Activated CD4-positive, alpha-beta T cell treated with anti-CD3 and anti-CD28 coated beads for 24 hours (primary cell): ENCODE measurements around the gene MRTFA.
"Not testable (repeated sequence)": the region's sequence is repeated elsewhere in the genome, so short reads cannot be mapped to it uniquely, and the experiment has no call there.

Source experiments
- DNase-seq, 2 donors: peaks; one replicate each; pipeline ENCODE4 v3.0.0-alpha.2; 2020; ENCODE audit warnings: low read depth in 2 of 2

MRTFA gene

DNA sequence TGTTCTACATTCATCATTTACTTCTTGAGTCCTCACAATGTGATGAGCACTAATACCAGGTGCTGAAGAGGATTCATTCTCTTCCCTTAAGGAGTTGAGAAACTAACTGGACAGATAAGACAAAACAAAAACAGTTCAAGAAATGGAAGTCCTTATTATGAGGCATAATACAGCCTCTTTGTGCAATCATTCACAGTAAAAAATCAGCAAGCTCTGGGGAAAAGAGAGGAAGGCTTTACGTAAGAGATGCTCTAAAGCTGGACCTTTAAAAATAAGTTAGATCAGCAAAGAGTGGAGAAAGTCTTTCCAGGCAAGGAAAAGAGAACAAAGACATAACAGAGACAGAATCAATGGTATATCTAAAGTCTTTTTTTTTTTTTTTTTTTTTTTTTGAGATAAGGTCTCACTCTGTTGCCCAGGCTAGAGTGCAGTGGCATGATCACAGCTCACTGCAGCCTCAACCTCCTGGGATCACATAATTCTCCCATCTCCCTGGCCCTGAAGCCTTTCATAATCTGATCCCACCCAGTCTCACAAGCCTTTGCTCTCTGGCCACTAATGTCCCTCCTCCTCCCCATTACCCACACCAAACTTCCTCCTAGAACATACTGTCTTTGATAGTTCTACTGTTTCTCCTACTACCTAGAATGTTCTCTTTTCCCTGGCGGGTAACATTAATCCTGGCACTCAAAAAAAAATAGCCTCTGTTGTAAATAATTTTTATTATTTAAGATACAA, 40.9 kb downstream of the MRTFA start:
- DNase-seq = no peak

DNA sequence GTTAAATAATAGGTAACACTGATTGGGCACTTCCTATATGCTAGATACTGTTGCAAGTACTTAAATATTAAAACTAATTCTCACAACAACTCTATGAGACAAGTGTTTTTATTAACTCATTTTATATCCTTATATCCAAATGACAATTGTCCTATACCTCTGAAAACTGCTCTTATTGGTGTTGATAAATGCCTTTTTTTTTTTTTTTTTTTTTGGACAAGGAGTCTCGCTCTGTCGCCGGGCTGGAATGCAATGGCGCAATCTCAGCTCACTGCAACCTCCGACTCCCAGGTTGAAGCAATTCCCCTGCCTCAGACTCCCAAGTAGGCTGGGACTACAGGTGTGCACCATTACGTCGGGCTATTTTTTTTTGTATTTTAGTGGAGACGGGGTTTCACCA, 41.6 kb downstream of the MRTFA start:
- DNase-seq = no peak

DNA sequence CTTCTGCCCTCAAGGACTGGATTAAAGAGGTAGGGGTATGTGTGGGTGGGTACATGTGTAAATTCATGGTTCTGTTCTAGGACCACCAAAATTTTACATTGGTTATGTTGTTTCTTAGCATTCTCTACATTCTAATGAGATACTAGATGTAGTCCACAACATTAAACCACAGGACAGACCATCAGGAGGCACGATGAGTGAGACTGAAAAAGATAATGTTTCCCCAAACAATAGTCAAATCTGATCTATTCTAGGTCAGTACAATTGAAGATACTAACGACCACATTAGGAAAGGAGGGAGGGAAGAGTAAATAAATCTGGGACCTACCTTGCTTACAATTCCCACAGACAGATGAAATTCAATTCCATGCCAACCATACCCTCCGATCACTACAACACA, 42.2 kb downstream of the MRTFA start:
- no peak for DNase-seq

DNA sequence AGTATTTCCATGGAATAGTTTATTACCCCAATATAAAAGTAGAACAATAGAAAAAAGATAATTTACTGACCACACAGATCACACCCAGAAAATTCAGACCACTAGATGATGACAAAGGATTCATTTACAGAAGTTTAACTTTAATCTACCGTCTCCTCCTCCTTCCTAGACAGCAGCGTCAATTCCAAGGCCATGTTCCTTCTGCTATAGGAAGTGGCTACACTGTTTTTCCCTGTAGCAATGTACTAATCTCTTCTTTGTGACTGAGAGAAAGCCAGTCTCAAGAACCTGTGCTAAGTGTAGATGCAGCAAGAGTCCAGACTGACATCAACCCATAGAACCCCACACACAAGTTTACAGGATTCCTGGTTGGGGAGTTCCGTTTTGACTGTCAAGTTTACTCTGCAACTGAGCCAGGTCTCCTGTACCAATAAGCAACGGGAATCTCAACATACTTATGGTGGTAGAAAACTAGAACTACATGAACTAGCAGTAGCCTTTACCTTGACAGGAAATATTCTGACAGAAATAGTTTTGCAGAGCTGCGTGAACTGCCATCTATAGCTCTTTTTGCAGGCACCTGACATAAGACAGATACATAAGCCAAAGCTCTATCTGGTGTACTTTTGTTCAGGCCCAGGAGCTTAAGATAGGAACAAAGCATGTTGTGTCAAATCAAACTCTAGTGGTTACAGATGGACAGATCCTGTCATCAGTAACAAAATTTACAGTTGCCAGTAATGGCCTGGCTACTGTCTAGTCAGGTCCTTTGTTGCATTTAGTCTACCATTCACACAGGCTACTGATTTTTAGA, 42.9 kb downstream of the MRTFA start:
- no peak for DNase-seq

DNA sequence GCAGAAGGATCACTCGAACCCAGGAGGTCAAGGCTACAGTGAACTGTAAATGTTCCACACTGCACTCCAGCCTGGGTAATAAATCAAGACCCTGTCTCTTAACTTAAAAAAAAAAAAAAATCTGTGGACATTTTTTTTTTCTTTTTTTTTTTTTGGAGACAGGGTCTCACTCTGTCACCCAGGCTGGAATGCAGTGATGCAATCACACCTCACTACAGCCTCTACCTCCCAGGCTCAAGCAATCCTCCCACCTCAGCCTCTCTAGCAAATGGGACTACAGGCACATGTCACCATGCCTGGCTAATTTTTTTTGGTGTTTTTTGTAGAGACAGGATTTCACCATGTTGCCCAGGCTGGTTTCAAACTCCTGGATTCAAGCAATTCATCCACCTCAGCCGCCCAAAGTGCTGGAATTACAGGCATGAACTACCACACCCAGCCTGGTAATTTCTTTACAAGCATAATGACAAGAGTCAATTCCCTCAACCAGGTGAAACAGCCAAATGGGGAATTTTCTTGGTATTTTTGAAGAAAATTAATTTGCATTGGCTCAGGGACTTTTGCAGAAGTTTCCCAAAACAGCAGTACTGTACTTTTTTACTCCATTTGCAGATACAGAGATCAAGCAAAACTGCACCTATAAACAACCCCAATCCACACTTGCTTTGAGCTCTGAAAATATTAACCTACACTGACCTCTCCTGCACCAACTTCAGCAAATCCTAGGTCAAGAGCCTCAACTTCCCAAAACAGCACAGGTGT, 44.0 kb downstream of the MRTFA start:
- DNase-seq = no peak

DNA sequence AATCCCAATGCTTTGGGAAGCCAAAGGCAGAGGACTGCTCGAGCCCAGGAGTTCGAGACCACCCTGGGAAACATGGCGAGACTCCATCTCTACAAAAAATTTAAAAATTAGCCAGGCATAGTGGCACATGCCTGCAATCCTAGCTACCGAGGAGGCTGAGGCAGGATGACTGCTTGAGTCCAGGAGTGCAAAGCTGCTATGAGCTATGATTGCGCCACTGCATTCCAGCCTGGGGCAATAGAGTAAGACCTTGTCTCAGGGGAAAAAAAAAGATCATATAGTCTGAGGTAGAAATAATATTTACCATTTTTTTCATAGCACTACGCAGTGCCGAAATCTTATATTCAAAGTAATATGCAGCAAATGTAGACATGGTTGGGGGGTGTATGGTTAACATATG, 47.8 kb downstream of the MRTFA start:
- DNase-seq = no peak

DNA sequence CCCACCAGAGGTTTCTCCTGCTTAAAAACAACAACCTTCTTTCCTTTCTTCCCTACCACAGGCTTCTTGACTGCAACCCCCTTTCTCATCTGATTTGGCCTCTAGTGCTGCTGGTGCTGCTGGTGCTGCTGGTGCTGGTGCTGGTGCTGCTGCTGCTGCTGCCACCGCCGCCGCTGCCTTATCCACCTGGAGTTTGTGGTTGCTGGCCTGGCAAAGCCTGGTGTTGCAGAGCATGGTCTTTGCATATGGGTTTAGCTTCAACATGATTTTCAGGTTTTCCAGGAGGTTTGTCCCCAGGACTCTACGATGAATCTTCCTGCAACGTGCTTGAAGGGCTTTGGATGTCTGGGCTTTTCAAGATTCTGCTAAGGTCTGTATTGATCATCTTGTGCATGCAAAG, 49.7 kb downstream of the MRTFA start:
- no peak for DNase-seq

DNA sequence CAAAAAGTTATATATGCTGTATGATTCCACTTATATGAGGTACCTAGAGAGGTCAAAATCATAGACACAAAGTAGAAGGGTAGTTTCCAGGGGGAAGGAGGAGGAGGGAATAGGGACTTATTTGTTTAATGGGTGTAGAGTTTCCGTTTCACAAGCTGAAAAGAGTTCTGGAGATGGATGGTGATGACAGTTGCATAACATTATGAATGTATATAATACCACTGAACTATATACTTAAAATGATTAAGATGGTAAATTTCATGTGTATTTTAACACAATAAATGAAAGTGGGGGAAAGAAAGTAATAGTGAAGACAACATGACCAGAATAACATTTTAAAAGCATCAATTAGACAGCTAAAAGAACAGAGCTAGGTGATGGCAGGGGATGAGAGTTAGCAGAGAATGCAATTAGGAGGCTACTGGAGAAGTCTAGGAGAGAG, 51.2 kb downstream of the MRTFA start:
- no peak for DNase-seq

DNA sequence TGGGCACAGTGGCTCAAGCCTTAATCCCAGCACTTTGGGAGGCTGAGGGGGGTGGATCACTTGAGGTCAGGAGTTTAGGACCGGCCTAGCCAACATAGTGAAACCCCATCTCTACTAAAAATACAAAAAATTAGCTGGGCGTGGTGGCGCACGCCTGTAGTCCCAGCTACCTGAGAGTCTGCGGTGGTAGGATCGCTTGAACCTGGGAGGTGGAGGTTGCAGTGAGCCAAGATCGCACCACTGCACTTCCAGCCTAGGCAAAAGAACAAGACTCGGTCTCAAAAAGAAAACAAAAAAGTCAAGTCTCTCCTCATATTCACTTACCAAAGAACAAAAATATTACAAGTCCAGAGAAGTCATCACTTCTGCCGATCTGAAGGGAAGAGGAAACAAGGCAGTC, 51.8 kb downstream of the MRTFA start:
- DNase-seq = not testable (repeated sequence)

DNA sequence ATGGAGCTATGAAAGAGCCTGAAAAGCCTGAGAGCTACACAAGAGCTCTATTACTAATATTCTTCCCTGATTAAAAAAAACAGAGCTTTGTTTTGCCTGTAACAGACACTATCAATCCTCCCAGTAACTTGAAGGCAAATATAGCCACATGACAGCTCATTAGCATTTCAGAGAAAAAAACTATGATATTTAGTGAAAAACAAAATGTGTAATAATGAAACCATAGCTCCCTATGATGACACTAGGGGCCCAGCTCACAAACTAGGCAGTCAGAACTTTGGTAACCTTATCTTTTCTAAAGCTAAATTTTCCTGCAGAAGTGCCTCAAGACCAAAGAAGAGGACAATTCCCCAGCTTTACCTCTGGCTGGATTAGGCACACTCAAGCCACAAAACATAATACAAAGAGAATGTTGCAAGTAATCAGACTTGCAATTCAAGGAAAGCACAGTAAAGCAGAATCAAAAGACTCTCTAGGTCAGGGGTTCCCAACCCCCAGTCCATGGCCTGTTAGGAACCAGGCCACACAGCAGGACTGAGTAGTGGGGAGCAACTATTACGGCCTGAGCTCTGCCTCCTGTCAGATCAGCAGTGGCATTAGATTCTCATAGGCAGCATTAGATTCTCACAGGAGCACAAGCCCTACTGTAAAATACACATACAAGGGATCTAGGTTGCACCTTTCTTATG, 53.3 kb downstream of the MRTFA start:
- no peak for DNase-seq

DNA sequence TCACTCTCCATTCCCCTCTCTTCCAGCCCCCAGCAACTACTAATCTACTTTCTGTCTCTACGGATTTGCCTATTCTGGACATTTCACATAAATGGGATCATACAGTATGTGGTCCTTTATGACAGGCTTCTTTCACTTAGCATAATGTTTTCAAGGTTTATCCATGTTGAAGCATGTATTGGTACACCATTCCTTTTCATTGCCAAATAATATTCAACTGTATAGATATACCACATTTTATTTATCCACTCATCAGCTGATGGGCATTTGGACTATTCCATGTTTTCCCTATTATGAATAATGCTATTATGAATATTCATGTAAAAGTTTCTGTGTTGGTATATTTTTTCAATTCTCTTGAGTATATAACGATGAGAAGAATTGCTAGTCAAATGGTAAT, 54.5 kb downstream of the MRTFA start:
- DNase-seq = no peak

DNA sequence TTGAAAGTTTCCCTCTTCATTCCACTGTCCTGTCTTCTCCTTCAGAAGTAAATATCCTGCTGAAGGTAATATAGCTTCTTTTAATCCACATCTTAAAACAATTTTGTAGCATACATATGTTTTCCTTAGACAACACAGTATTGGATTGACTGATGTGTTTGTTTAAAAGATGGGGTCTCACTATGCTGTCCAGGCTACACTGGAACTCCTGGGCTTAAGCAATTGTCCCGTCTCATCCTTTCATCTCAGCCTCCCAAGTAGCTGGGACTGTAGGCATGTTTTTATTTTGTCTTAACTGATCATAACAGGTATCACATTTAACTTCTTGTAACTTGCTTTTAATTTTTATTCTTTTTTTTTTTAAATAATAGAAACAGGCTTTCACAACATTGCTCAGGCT, 55.9 kb downstream of the MRTFA start:
- DNase-seq = no peak

DNA sequence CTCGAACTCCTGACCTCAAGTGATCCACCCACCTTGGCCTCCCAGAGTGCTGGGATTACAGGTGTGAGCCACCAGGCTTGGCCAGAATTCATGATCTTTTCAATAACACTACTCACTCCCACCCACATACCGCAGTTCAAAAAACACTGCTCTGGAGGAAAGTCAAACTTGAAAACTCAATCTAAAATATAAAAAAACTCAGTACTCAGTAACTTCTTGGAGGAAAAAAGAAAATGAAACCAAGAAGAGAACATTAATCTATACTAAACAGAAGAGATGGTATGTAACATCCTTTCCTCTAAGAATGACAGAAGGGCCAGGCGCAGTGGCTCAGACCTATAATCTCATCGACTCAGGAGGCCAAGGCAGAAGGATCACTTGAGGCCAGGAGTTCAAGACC, 58.3 kb downstream of the MRTFA start:
- DNase-seq = peak in 1 of 2 donors; percentile 7

DNA sequence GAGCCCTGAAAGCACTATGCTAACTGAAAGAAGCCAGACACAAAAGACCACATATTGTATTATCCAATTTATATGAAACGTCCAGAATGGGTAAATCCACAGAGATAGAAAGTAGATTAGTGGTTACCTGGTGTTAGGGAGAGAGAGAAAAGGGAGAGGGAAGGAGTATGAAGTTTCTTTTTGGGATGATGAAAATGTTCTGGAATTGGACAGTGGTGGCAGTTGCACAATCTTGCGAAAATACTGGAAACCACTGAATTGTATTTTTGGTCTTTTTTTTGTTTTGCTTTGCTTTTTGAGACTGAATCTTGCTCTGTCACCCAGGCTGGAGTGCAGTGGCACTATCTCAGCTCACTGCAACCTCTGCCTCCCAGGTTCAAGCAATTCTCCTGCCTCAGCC, 63.5 kb downstream of the MRTFA start:
- DNase-seq = no peak

DNA sequence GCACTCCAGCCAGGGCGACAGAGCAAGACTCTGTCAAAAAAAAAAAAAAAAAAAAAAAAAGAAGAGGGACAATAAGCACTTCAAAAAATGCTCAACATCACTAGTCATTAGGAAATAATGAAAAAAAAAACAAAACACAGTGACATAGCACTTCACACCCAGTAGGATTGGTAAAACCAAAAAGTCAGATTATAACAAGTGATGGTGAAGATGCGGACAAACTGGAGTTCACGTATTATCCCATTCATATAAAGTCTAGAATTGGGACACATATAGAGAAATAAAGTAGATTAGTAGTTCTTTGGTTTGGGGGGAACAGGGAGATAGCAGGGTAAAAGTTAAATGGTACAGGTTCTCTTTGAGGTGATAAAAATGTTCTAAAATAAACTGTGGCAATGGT, 64.6 kb downstream of the MRTFA start:
- DNase-seq = no peak

DNA sequence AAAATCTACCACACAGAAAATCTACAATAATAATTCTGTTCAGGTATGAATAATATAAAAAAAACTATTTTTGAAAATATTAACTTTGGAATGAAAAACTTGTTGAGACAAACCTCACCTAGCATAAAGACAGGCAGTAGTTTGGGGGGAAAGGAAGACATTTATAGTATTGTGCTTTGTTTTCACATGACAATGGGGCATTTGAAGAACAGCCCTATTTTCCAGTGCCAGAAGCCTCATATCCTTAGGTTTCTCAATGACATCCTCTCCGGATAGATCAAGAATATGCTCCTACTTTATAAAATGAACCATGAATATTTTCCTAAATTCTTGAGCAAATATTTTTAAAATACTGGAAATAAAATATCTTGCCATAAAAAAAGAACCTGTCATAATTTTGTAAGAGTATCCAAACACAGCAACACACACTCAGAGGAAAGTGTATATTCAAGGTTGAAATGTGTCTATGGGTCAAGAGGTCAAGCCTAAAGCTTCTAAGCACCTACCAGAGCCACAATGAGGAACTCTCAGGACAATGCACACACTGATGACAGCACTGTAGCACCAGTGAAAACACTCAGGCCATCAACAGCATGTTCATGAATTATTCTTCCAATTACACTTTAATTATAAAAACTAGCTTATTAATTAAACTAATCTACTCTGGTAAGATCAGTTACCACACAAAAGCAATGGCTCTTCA, 68.7 kb downstream of the MRTFA start:
- no peak for DNase-seq

DNA sequence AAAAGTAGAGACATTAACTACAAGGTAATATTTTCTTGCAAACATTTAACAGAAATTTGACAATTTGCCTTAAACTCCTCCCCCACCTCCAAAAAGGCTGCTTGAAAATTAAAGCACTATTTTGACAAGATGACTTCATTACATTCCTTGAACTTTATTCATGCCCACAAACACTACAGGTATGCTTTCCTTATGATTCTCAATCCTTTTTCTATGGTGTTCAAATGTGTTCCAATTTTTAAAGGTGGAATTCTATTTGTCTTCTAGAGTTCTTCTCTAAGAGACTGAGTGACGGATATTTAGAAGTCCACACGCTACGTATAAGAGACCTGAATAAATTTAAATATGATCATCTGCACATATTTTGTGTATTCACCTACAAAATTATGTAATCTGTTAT, 69.4 kb downstream of the MRTFA start:
- no peak for DNase-seq

DNA sequence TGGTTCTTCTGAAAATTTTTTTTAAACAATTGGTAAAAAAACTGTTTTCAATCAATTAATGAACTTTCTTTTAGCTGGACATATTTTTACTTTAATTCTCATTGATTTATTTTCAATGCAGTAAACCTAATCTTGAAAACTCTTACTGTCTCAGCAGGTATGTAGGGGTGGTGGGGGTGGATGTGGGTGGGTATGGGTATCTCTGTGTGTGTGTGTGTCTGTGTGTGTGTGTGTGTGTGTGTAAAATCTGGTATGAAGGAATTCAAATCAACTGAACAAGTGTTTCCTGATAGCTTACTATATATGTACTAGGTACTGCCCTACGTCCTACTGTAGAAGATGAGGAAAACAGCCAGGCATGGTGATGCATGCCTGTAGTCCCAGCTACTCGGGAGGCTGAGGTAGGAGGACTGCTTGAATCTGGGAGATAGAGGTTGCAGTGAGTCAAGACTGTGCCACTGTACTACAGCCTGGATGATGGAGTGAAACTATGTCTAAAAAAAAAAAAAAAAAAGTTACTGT, 75.5 kb downstream of the MRTFA start:
- no peak for DNase-seq

DNA sequence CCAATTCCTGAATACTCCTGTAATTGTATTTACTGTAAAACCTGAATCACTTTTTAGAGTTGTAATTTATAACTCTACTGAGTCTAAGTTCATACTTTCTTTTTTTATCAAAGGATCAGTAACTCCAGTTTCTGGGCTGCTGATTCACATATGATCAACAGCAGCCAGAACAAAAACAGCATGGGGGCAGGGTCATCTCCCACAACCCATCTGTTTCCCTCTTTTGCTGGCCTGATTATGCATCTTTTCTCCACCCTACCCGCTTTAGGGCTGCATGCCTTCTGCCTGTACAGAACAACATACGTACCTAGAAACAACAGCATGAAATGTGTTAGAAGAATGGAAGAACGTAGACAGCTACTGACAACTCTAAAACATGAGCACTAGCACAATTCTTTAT, 76.0 kb downstream of the MRTFA start:
- no peak for DNase-seq

DNA sequence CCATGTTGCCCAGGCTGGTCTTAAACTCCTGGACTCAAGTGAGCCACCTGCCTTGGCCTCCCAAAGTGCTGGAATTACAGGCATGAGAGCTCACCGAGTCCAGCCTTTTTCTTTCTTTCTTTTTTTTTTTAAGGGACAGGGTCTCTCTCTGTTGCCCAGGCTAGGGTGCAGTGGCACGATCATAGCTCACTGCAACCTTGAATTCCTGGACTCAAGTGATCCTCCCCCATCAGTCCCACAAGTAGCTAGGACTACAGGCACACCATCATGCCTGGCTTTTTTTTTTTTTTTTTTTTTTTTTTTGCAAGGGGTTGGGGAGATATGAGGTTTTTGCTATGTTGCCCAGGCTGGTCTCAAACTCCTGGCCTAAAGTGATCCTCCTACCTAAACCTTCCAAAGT, 78.5 kb downstream of the MRTFA start:
- no peak for DNase-seq

DNA sequence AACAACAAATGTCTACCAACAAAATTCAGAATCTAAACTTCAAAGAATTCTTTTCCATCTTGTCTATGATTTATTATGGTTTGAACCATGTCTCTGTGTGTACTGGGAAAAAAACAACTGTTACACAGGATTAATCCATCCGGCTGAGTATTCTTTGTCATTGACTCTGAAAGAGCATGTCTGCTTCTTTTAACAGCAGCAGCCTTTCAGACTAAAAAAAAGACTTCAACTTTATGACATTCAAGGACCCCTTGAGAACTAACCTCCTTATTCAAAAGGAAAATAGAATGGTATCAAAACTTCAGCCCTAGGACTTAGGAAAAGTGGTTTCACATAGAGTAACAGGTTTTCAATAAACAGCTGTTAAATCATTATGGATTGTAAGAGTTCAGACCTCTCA, 79.9 kb downstream of the MRTFA start:
- DNase-seq = no peak
